Epithelial cell of prostate (primary cell): ENCODE data around the gene CALCOCO1.
"Not testable (repeated sequence)": the region's sequence is repeated elsewhere in the genome, so short reads cannot be mapped to it uniquely, and the experiment has no call there.

Experiments
- DNase-seq: peaks from one replicate; pipeline ENCODE4 v3.0.0-alpha.2; 2011; ENCODE audit warnings: low read depth, low spot score
- H3K27ac ChIP-seq: fragments of 450-650 bp; 2 replicates; pipeline ENCODE4 v1.5.1; 2017; ENCODE audit warnings: mild to moderate bottlenecking

The CALCOCO1 gene

DNA sequence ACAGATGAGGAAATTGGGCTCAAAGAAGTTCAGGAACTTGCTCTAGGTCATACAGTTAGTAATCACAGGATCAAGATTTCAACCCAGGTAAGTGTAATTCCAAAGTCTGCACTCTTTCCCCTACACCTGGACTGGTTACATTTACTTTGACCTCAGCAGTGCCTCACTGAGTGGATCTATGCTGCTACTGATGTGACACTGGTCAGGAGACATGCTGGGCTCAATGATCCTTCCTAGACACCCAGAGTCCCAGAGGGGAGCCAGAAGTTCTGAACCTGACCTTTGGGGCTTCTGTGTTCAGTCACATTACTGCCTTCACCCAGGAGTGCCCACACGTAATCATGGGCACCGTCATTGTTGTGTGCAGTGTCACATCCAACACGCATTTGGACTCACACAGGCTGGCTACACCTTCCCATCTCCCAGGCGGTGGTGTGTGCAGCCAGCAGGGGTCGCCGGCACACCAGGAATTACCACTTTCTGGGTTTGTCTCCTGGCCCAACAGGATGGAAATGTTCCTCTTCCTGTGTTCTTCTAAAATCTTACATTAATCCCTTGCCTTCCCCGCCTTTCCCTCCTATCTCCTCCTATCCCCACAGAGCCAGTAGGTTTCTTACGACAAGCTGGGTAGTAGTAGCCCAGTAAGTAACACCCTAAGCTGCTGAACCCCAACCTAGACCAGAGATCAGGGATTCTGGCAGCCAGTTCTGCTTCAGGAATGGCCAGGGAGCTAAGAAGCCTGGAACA is 25.6 kb downstream of the CALCOCO1 start:
- DNase-seq, result no peak
- H3K27ac ChIP-seq, result no peak overlapping the region

DNA sequence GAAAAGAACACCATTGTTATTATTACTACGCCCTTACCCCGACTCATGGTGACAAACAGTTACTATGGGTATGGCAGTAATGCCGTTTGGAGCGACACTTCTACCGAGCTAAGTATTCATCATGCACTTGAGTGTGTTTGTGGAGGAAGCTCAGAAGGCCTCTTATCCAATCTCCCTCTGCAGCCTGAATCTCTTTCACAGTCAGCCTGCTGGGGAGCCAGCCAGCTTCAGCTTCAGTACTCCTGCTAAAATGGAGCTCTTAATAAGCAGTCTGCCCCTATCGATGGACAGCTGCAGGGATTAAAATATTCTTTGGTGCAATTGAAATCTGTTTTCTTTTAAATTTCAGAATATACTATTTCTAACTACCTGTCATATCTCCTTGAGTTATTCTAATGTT is 26.7 kb downstream of the CALCOCO1 start:
- H3K27ac ChIP-seq, result no peak overlapping the region
- no peak for DNase-seq

- no peak for DNase-seq
These were observed 27.6 kb downstream of the CALCOCO1 start for GRCh38 chr12:53699678-53700025.

DNA sequence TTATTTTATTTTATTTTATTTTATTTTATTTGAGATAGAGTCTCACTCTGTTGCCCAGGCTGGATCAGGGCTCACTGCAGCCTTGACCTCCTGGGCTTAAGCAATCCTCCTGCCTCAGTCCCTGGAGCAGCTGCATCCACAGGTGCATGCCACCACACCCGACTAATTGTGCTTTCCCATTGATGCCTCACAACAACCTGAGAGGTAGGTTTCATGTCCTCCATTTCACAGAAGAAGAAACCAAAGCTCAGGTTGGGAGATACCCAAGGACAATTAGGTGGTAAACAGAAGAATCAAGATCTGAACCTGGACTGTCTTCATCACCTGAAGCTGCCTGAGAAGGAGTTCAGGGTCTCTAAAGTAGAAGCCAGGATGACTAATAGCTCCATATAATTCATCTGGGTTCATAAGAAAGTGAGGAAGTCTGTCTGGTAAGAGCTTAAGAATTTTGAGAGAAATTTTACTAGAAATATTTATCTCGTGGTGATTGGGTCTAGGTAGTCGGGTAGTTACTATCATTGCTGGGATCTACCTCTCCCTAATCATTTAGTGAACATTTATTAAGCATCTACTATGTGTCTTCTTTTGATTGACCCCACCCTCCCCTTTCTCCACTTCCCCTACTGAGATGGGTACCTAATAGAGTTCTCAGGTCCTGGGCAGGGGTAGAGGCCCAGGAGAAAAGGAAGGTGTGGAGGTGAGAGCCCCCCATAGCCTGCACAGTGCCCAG is 28.1 kb downstream of the CALCOCO1 start:
- no peak for DNase-seq
- H3K27ac ChIP-seq, result no peak overlapping the region

More at GRCh38 chr12:53699678-53700025, 27.6 kb downstream of the CALCOCO1 start:
- H3K27ac ChIP-seq, result no peak overlapping the region

DNA sequence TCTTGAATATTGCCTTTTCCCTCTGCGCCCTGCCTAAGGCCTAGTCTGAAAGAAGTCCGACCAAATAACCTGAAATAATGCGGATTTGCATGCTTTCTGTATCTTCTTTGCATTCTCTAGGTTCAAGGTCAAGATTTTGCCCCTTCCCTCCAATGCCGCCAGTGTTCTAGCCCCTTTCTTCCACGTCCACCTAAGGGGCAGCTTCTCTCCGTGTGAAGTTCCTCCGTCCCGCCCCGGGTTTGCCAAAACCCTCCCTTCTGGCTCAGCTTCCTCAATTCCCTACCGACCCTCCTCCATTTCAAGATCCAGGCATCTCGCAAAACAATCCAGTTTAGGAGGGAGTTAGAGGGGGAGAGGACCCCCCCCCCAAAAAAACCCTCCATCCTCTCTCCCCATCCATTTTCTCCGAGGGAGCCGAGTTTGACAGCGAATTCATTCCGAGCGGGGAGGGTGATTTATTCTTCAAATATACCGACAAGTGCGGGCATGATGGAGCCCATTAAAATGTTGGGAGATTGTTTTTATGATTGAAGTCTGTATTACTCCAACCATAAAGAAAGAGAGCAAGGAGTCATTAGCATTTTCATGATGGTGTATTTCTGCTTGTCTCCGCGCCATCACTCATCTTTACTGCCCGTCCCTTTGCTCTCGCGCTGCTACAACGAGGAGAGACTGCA is 30.5 kb downstream of the CALCOCO1 start:
- peak; percentile 50 for DNase-seq
- peak overlapping the region; percentile 82 for H3K27ac ChIP-seq

DNA sequence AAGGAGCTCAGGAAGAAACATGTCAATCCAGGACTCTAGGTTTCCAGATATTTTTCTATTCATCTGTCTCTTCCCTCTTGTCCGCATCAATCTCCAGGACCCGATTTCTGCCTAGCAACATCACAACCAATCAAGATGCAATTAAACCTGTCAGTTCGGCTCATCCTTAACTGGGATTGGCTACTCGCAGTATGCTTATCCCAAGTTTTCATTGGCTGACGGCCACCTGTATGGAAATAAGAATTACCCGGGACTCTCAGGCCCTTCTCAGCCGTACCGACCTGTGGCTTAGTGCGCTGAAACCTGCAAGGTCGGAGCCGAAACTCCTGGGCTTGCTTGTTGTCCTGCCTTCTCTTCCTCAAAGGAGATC is 31.0 kb downstream of the CALCOCO1 start:
- DNase-seq, result peak; percentile 80
- H3K27ac ChIP-seq, result peak overlapping the region; percentile 82

GRCh38 chr12:53695152-53696145 is 31.8 kb downstream of the CALCOCO1 start:
- H3K27ac ChIP-seq, result peak overlapping the region; percentile 82
- no peak for DNase-seq

GRCh38 chr12:53694756-53695151 is 32.5 kb downstream of the CALCOCO1 start:
- H3K27ac ChIP-seq, result no peak overlapping the region
- no peak for DNase-seq

DNA sequence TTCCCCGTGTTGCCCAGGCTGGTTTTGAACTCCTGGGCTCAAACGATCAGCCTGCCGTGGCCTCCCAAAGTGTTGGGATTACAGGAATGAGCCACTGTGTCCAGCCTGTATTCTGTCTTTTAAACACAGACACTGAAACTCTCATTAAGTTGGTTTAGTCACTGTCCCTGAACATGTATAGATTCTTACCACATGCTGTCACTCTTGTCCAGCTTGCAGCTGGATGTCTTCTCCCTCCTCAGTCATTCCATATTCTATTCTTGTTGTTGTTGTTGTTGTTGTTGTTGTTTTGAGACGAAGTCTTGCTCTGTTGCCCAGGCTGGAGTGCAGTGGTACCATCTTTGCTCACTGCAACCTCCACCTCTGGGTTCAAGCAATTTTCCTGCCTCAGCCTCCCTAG is 39.1 kb downstream of the CALCOCO1 start:
- no peak for DNase-seq
- H3K27ac ChIP-seq, result no peak overlapping the region

DNA sequence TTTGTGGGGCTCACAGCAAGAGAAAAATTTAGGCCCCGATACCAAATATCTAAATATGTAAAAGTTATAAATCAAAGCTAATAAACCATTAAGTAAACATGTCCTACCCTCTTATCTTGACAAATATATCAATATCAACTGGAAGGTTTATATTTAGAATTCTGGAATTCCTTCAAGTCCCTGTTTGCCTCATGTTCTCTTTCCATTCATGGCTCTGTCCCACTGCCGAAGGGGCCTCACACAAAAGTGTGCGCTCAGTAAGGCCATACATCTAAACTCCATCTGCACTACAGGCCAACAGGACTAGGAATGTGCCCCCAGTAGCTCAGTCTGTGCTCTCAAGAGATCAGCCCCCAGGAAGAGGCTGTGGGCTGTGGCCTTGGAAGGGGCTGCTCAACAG is 40.8 kb downstream of the CALCOCO1 start:
- no peak overlapping the region for H3K27ac ChIP-seq
- no peak for DNase-seq

- DNase-seq, result no peak
- no peak overlapping the region for H3K27ac ChIP-seq
These were observed 42.5 kb downstream of the CALCOCO1 start for GRCh38 chr12:53684654-53685220.

DNA sequence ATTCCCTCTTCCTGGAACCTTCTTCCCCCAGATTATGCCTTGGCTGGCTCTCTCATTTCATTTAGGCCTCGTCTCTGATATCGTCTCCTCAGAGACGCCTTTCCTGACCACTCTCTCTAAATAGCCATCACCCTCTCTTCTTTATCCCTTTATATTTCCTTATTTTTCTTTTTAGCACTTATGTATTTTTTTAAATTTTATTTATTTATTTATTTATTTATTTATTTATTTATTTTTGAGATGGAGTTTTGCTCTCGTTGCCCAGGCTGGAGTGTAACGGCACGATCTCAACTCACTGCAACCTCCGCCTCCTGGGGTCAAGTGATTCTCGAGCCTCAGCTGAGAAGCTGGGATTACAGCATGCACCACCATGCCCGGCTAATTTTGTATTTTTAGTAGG is 43.3 kb downstream of the CALCOCO1 start:
- no peak overlapping the region for H3K27ac ChIP-seq
- DNase-seq, result no peak

DNA sequence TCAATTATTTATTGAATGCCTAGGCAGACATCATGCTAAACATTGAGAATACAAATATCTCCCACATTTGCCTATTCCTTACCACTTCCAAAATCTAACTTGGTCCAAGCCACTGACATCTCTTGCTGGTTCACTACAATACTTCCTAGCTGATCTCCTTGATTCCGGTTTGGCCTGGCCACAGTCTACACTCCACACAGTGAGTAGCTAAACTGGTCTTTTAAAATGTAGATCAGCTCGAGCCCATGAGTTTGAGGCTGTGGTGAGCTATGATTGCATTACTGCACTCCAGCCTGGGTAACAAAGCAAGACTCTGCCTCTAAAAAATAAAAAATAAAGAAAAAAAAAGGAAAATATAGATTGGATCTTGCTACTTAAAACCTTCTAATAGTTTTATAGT is 43.8 kb downstream of the CALCOCO1 start:
- DNase-seq, result no peak
- H3K27ac ChIP-seq, result no peak overlapping the region

DNA sequence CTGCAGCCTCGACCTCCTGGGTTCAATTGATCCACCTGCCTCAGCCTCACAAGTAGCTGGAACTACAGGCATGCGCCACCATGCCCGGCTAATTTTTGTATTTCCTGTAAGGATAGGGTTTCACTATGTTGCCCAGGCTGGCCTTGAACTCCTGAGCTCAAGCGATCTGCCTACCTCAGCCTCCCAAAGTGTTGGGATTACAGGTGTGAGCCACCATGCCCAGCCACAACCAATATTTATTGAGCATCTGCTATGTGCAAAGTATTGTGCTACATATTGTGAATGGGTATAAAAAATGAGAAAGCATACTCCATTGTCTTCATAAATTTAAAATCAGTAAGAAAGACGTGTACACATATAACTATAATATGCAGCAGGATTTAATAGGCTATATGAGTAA is 47.2 kb downstream of the CALCOCO1 start:
- not testable (repeated sequence) for H3K27ac ChIP-seq, DNase-seq

DNA sequence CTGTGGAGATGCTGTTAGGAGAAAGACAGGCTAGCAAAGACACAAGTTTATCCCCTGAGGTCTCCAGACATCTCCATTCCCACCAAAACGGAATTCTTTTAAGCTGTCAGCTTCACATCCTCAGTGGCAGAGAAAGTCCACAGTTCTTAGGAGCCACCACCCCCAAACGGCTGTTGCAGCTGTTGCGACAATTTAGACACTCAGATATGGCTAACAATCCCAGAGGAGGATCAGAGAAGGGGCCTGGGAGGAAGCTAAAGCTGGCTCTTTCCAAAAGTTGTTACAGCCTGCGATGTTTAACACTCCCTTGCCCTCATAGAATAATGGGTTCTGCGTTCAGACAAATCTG is 49.5 kb downstream of the CALCOCO1 start:
- H3K27ac ChIP-seq, result no peak overlapping the region
- DNase-seq, result no peak

GRCh38 chr12:53677016-53677799 is 50.0 kb downstream of the CALCOCO1 start:
- DNase-seq, result no peak
- peak overlapping the region; percentile 83 for H3K27ac ChIP-seq

- peak overlapping the region; percentile 83 for H3K27ac ChIP-seq
- DNase-seq, result no peak
These were observed 50.6 kb downstream of the CALCOCO1 start for GRCh38 chr12:53676656-53677015.

GRCh38 chr12:53675701-53676607 is 51.3 kb downstream of the CALCOCO1 start, which contains the start of gene ATP5MC2:
TSS of gene ATP5MC2 (minus strand) at chr12:53676083. CDS start at chr12:53672614, 3,469 bp downstream.
- H3K27ac ChIP-seq, result peak within 1 kb of the TSS; percentile 83
- peak; percentile 85 for DNase-seq
